GM12864 (cell line): ENCODE measurements around the gene IL22RA1.

ENCODE experiments used
- DNase-seq: peaks from one replicate; pipeline ENCODE4 v3.0.0-alpha.2; 2011; ENCODE audit warnings: low read depth
- H3K4me3 ChIP-seq: 2 replicates; pipeline ENCODE4 v1.5.1; 2011; ENCODE audit warnings: mild to moderate bottlenecking, low read depth, low read length, control low read depth
- CTCF ChIP-seq: IDR thresholded peaks from 2 replicates; pipeline ENCODE4 v1.5.1; 2011; ENCODE audit warnings: low read depth, mild to moderate bottlenecking, moderate library complexity, low read length, control low read depth, inconsistent platforms; ENCODE audit errors: missing control alignments

IL22RA1 gene

GRCh38 chr1:24142546-24143534, at the start of gene IL22RA1:
Gene IL22RA1, minus strand, starts transcription at chr1:24143140. Its CDS starts 58 bp downstream, at chr1:24143082.
- H3K4me3 ChIP-seq, result no peak within 1 kb of the TSS
- TF ChIP-seq CTCF, result no peak
- no peak for DNase-seq

DNA sequence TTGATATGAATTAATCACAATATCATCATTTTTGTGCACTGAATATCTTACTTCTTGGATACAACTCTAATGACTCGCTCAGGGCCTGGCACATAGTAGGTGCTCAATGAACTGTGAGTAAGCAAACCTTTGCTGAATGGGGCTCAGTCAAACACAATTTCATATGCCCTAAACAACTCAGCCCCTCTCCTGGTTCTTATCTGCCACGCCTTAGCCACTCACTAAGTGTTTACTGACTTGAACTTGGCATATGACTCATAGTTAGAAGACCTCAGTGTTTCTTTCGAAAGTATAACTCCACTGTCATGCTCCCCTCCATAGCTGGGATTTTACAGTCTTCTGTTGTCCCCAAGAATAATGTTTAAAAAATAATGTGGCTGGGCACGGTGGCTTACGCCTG, 48.9 kb upstream of the IL22RA1 start:
- H3K4me3 ChIP-seq, result no peak overlapping the region
- no peak for DNase-seq
- TF ChIP-seq CTCF, result no peak

DNA sequence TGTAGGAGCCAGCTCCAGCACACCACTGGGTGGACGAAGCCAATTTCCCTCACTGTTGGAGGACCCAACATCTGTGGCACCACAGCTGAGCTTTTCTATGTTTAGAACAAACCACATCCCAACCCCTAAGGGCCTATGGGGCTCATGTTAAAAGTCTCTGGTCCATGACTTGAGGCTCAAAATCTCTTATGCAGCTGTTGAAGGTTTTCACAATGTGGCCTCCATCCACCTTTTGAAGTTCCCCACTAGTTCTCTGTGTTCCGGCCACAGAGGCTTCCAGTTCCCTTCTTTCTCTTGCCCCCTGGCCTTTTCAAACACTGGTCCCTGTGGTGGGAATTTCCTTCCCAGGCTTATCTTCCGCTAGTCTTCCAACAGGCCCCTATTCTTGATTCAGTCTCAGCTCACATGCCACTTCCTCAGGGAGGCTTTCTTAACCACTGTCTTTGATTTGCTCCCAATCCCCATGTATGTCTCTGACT, 48.1 kb upstream of the IL22RA1 start:
- DNase-seq, result peak; percentile 86
- TF ChIP-seq CTCF, result no peak
- no peak overlapping the region for H3K4me3 ChIP-seq

DNA sequence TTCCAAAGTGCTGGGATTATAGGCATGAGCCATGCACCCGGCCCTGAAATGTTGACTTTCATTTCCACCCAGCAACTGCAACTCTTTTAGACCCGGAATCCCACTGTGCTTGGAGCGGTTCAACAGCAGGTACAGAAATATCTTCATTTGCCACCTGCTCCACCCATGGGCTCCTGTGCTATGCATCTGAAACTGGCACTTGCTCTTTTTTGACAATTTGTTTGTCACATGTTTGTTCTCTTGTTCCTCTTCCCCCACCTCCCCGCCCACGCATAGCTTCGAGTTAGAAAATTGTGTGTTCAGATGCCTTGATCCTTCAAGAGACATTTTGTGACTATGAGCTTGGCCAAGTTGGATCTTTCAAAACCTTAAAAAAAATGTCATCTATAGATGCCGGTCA, 46.6 kb upstream of the IL22RA1 start:
- peak; percentile 86 for DNase-seq
- no peak overlapping the region for H3K4me3 ChIP-seq
- no peak for TF ChIP-seq CTCF

DNA sequence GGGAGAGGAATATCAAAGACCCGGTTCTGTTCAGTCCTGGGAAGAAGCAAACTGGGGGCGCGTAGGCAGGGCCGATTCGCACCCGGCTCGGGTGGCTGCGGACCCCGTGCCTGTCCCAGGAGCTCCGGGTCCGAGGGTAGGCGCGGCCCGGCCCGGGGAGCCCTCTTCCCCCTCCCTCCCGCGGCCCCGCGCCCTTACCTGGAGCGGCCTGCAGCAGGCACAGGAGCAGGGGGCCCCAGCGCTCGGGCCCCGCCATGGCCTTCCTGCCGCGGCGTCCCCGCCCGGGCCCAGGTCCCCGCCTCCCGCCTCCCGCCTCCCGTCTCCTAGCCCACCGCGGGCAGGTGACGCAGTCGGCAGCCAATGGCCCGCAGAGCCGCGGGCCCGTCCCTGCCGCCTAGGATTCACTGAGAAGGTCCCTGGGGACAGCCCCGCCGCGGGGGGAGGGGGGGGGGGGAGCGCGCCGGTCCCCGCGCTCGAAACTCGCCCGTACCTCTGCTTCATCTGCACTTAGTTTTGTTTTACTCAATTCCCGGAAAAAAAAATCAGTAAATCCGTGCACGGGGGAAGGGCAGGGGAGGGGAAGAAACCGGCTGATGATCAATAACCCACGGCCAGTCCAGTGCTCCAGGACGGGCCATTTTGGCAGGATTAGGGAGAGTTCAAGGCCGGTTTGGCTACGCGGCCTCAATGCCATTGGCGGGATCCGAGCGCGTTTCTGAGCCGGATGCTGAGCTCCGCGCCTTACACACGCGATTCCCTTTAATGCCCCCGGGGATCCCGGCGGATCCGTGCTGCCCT, 44.3 kb upstream of the IL22RA1 start, which contains the start of gene IFNLR1:
Gene IFNLR1 (minus strand): TSS at position 297 of the 798 bp plus-strand sequence. CDS start 41 bp downstream, at position 256.
- TF ChIP-seq CTCF, result no peak
- DNase-seq, result no peak

DNA sequence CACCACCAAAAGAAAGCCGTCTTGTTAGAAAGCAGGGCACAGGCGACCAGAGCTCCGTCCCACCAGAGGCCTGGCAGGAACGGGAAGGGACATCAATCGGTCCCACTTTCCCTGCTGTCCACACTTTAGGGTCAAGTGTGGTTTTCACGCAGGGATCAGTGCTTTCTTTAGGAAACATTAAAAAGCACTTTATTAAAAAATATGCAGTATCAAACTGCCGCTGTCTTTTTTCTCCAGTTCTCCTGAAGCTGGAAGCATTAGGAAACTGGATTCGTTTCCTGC, 43.7 kb upstream of the IL22RA1 start:
- peak overlapping the region; percentile 78 for H3K4me3 ChIP-seq
- TF ChIP-seq CTCF, result no peak

More for the DNA sequence above, 44.3 kb upstream of the IL22RA1 start, which contains the start of gene IFNLR1:
- H3K4me3 ChIP-seq, result peak within 1 kb of the TSS; percentile 78

More for the DNA sequence above, 43.7 kb upstream of the IL22RA1 start:
- DNase-seq, result no peak
